ENCODE measurements around the gene SMIM38.

Gene SMIM38

DNA sequence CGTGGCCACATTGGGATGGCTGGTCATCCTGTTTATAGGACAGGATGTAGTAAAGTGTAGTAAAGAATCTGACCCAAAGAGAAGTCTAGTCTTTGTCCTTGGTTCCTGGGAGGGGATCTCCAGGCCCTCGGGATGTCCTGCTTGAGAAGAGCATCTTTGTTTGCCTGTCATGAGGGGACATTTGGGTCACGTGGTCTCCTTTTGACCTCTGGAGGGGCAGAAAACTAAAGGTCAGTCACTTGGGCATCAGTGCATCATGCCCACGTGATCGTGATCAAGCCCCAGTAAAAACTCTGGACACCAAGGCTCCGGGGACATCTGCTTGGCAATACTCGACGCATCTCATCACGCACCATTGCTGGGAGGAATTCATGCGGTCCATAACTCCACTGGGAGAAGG lies 9.1 kb downstream of the SMIM38 start:
- Histone ChIP-seq H3K9me3 (no peaks in the 10 kb centered on the region), H3K27ac (no peak overlapping the region), H3K4me3 (ENCODE audit: low read depth in 1 of 2, low read length in 1 of 2) (no peak overlapping the region), H3K27me3 (peaks cover 13% of the 10 kb centered on the region), H3K36me3 (no peaks in the 10 kb centered on the region), H3K4me1 (ENCODE audit: control insufficient read depth in 1 of 2, insufficient read depth in 1 of 2, low read depth in 1 of 2, low read length in 1 of 2) (no peaks in the 10 kb centered on the region)
- TF ChIP-seq, protein P1, sequence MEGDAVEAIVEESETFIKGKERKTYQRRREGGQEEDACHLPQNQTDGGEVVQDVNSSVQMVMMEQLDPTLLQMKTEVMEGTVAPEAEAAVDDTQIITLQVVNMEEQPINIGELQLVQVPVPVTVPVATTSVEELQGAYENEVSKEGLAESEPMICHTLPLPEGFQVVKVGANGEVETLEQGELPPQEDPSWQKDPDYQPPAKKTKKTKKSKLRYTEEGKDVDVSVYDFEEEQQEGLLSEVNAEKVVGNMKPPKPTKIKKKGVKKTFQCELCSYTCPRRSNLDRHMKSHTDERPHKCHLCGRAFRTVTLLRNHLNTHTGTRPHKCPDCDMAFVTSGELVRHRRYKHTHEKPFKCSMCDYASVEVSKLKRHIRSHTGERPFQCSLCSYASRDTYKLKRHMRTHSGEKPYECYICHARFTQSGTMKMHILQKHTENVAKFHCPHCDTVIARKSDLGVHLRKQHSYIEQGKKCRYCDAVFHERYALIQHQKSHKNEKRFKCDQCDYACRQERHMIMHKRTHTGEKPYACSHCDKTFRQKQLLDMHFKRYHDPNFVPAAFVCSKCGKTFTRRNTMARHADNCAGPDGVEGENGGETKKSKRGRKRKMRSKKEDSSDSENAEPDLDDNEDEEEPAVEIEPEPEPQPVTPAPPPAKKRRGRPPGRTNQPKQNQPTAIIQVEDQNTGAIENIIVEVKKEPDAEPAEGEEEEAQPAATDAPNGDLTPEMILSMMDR (IDR thresholded peaks at IDR 0.05): no peak

DNA sequence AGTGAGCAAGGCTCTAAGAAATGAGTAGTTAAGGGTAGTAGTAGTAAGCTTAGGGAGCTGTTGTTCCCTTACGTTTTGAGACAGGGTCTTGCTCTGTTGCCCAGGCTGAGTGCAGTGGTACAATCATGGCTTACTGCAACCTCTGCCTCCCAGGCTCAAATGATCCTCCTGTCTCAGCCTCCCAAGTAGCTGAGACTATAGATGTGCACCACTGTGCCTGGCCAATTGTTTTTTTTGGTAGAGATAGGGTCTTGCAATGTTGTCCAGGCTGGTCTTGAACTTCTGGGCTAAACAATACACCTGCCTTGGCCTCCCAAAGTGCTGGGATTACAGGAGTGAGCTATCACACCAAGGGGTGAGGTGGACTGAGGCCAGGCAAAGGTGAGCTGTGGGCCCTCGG lies 10.0 kb downstream of the SMIM38 start:
- H3K27ac ChIP-seq: no peak overlapping the region
- H3K4me1 ChIP-seq (ENCODE audit: control insufficient read depth in 1 of 2, insufficient read depth in 1 of 2, low read depth in 1 of 2, low read length in 1 of 2): no peaks in the 10 kb centered on the region
- H3K36me3 ChIP-seq: no peaks in the 10 kb centered on the region
- H3K27me3 ChIP-seq: peaks cover 13% of the 10 kb centered on the region
- TF ChIP-seq, protein P1 (IDR thresholded peaks at IDR 0.05): no peak
- H3K4me3 ChIP-seq (ENCODE audit: low read depth in 1 of 2, low read length in 1 of 2): no peak overlapping the region
- H3K9me3 ChIP-seq: no peaks in the 10 kb centered on the region

DNA sequence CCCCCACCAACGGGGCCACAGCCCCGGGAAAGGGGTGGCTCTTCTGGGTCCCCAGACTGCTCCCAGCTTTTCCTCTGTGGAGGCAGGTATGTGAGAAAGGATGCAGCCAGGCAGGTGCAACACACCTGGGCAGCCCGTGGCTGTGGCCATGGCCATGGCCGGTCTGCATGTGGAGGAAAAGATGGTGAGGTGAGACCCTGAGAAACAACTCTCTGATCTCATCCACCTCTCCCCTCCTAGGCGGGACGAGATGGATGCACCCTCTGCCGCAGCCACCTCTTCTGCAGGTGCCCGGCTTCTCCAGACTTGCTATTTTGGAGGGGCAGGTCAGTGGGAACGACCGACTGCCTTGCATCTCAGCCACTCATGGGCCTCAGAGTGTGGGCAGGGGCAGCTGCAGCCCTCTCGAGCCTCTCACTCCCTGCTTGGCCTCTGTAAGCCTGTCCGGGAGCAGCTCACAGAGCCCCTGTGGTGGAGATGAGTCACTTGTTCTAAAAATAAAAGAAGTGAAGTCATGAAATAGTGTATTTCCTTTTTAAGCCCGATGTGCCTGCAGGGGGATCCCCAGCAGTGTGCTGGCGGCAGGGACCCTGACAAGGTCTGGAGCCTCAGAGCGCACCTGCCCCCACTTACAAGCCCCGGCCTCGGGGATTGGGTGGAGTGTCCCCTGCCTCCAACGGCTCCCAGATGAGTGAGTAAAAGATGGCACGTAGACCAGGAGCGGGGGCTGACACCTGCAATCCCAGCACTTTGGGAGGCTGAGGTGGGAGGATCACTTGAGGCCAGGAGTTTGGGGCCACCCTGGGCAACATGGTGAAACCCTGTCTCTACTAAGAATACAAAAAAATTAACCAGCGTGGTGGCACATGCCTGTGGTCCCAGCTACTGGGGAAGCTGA lies 10.7 kb downstream of the SMIM38 start:
- Histone ChIP-seq H3K36me3 (no peaks in the 10 kb centered on the region), H3K9me3 (no peaks in the 10 kb centered on the region), H3K4me3 (ENCODE audit: low read depth in 1 of 2, low read length in 1 of 2) (no peak overlapping the region), H3K27me3 (peaks cover 13% of the 10 kb centered on the region), H3K27ac (no peak overlapping the region), H3K4me1 (ENCODE audit: control insufficient read depth in 1 of 2, insufficient read depth in 1 of 2, low read depth in 1 of 2, low read length in 1 of 2) (no peaks in the 10 kb centered on the region)
- TF ChIP-seq, protein P1 (IDR thresholded peaks at IDR 0.05): no peak

DNA sequence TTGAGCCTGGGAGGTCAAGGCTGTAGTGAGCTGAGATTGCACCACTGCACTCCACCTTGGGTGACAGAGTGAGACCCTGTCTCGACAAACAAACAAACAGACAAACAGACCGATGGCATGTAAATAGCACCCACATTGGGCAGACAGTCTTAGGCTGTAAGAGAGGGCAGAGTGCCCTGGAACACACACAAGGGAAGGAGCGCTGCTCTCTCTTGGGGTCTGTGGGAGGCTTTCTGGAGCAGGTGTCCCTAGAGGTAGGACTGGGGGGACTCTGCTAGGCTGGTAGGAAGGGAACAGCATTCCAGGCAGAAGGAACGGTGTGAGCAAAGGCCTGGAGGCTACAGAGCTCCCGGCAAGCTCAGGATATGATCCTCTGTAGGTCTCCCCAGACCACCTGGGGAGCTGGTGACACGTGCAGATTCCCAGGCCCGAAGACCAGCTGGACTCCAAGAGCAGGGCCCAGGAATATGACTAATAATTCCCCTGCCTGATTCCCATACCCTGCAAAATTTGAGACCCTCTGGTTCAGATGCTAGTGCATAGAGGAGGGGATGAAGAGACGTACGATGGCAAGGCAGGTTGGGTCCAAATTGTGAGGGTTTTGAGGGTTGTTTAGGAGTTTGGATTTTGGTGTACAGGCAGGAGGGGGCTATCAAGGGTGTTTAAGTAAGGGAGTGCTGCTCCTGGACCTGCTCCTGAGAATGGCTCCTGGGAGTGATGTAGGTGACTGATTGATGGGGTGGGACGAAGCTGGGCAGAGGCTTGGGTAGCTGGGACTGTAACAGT lies 11.6 kb downstream of the SMIM38 start:
- Histone ChIP-seq H3K36me3 (no peaks in the 10 kb centered on the region), H3K4me3 (ENCODE audit: low read depth in 1 of 2, low read length in 1 of 2) (no peak overlapping the region), H3K27me3 (peaks cover 13% of the 10 kb centered on the region), H3K27ac (no peak overlapping the region), H3K4me1 (ENCODE audit: control insufficient read depth in 1 of 2, insufficient read depth in 1 of 2, low read depth in 1 of 2, low read length in 1 of 2) (no peaks in the 10 kb centered on the region), H3K9me3 (no peaks in the 10 kb centered on the region)
- TF ChIP-seq, protein P1 (IDR thresholded peaks at IDR 0.05): no peak

DNA sequence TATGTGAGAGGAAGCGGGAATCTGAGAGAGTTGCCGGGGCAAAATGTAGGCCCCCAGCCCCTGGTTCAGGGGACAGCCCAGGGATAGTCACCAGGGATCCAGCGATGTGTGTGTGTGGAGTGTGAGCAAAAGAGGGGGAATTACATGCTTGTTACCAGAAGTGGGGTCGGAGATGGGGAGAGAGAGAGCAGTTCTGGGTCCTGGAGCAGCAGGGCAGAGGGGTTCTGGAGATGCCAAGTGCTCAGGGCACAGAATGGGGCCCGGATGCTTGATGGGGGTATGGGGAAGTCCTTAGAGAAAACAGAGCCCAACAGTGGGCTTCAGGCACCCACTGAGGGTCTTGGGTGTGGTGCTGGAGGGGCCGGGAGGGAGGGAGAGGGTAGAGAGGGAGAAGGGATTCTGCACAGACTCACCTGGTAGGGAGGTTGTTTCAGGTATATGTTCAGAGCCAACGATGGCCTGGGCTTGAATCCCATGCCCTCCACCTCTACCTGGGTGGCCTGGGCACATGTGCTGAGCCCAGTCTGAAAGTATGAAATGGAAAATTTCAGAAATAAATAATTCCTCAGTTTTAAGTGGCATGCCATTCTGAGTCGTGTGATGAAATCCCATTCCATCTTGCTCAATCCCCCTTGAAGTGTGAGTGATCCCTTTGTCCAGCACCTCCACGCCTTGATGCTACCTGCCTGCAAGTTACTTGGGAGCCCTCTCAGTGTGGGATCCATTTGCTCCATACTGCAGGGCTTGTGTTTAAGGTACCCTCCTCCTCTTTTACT lies 12.4 kb downstream of the SMIM38 start:
- peaks cover 13% of the 10 kb centered on the region for H3K27me3 ChIP-seq
- TF ChIP-seq, protein P1 (IDR thresholded peaks at IDR 0.05): no peak
- H3K27ac ChIP-seq: no peak overlapping the region
- no peaks in the 10 kb centered on the region for H3K36me3 ChIP-seq
- no peak overlapping the region for H3K4me3 ChIP-seq (ENCODE audit: low read depth in 1 of 2, low read length in 1 of 2)
- H3K4me1 ChIP-seq (ENCODE audit: control insufficient read depth in 1 of 2, insufficient read depth in 1 of 2, low read depth in 1 of 2, low read length in 1 of 2): no peaks in the 10 kb centered on the region
- H3K9me3 ChIP-seq: no peaks in the 10 kb centered on the region
